ENCODE results near the gene SDF2.

- TF ChIP-seq POLR2A (IDR thresholded peaks at IDR 0.05) (no peak), CTCF (IDR thresholded peaks at IDR 0.05) (no peak)
Measured at GRCh38 chr17:28648698-28649097, 13.0 kb downstream of the SDF2 start.
